ENCODE measurements around the gene MORN2. TPM values are rescaled to one million over a fixed set of nuclear protein-coding genes. Genes with fewer than 3 reads are reported as not detected.

The MORN2 gene
- total RNA-seq, 4 donors from 2014 or later, result 12.9 to 16.7 (median 13.8) TPM

GRCh38 chr2:38887902-38888554 is 12.3 kb downstream of the MORN2 start:
- Histone ChIP-seq H3K9me3 (no peaks in the 10 kb centered on the region), H3K27me3 (no peaks in the 10 kb centered on the region), H3K4me3 (no peak overlapping the region), H3K36me3 (no peaks in the 10 kb centered on the region), H3K27ac (no peak overlapping the region), H3K4me1 (peaks cover 0 to 10% of the 10 kb centered on the region in 2 donors)
- intact Hi-C loops (cut with DNase I; ENCODE audit: low total_unique reads) (no loop called here), in situ Hi-C loops (cut with MboI; ENCODE audit: low sequenced_read_pairs in 4 of 4) (no loop called here)
- no peak for ATAC-seq
- TF ChIP-seq POLR2A (IDR thresholded peaks at IDR 0.05), result no peak
- TF ChIP-seq CTCF (IDR thresholded peaks at IDR 0.05 in 4 of 5, conservative IDR thresholded peaks at IDR 0.05 in 1 of 5), result no peak
- no peak for DNase-seq

- ATAC-seq (no peak), DNase-seq (no peak)
- Histone ChIP-seq H3K9me3 (no peaks in the 10 kb centered on the region), H3K36me3 (no peaks in the 10 kb centered on the region), H3K4me1 (peaks cover 0 to 10% of the 10 kb centered on the region in 2 donors), H3K4me3 (no peak overlapping the region), H3K27me3 (no peaks in the 10 kb centered on the region), H3K27ac (no peak overlapping the region)
- intact Hi-C loops (cut with DNase I; ENCODE audit: low total_unique reads) (no loop called here), in situ Hi-C loops (cut with MboI; ENCODE audit: low sequenced_read_pairs in 4 of 4) (no loop called here)
- TF ChIP-seq CTCF (IDR thresholded peaks at IDR 0.05 in 4 of 5, conservative IDR thresholded peaks at IDR 0.05 in 1 of 5), result no peak
- no peak for TF ChIP-seq POLR2A (IDR thresholded peaks at IDR 0.05)
Observed at GRCh38 chr2:38889045-38889444, 13.3 kb downstream of the MORN2 start.

- H3K4me1 ChIP-seq, result peaks cover 0 to 10% of the 10 kb centered on the region in 2 donors
Observed at GRCh38 chr2:38889575-38889974, 13.8 kb downstream of the MORN2 start, which contains the start of gene ARHGEF33. Gene ARHGEF33 (plus strand): TSS chr2:38889875. CDS start chr2:38919448, 29,573 bp downstream.

GRCh38 chr2:38892819-38893218 is 17.0 kb downstream of the MORN2 start:
- no peak for DNase-seq
- Histone ChIP-seq H3K9me3 (no peaks in the 10 kb centered on the region), H3K27me3 (no peaks in the 10 kb centered on the region), H3K4me3 (no peak overlapping the region), H3K36me3 (no peaks in the 10 kb centered on the region), H3K27ac (no peak overlapping the region), H3K4me1 (no peaks in the 10 kb centered on the region)
- no peak for ATAC-seq
- TF ChIP-seq POLR2A (IDR thresholded peaks at IDR 0.05) (no peak), CTCF (IDR thresholded peaks at IDR 0.05 in 4 of 5, conservative IDR thresholded peaks at IDR 0.05 in 1 of 5) (no peak)
- in situ Hi-C loops (cut with MboI; ENCODE audit: low sequenced_read_pairs in 4 of 4), result no loop called here
- intact Hi-C loops (cut with DNase I; ENCODE audit: low total_unique reads), result no loop called here

More at GRCh38 chr2:38889575-38889974, 13.8 kb downstream of the MORN2 start, which contains the start of gene ARHGEF33:
- ATAC-seq (no peak), DNase-seq (no peak)
- TF ChIP-seq CTCF (IDR thresholded peaks at IDR 0.05 in 4 of 5, conservative IDR thresholded peaks at IDR 0.05 in 1 of 5) (no peak), POLR2A (IDR thresholded peaks at IDR 0.05) (no peak)
- no peak within 1 kb of the TSS for H3K27ac ChIP-seq
- intact Hi-C loops (cut with DNase I; ENCODE audit: low total_unique reads), result no loop called here
- no peak within 1 kb of the TSS for H3K4me3 ChIP-seq
- H3K9me3 ChIP-seq, result no peaks in the 10 kb centered on the region
- no peaks in the 10 kb centered on the region for H3K27me3 ChIP-seq
- in situ Hi-C loops (cut with MboI; ENCODE audit: low sequenced_read_pairs in 4 of 4), result no loop called here
- no peaks in the 10 kb centered on the region for H3K36me3 ChIP-seq

Data from gastrocnemius medialis (tissue), 4 donors.